NT2/D1 (cell line): ENCODE measurements around the gene RTN3.

Experiments
- SUZ12 ChIP-seq: IDR thresholded peaks from 2 replicates; pipeline ENCODE4 v1.6.1; 2011; ENCODE audit not compliant: insufficient read length, insufficient read depth; ENCODE audit errors: extremely low read depth
- YY1 ChIP-seq: IDR thresholded peaks from 2 replicates; pipeline ENCODE4 v1.6.1; 2011; ENCODE audit not compliant: insufficient read length, insufficient read depth
- ZNF274 ChIP-seq: IDR thresholded peaks from 2 replicates; pipeline ENCODE4 v1.6.1; 2011; ENCODE audit warnings: mild to moderate bottlenecking, low read depth, low read length

GRCh38 chr11:63738720-63739360 is 57.5 kb downstream of the RTN3 start:
- TF ChIP-seq YY1 (no peak), ZNF274 (no peak), SUZ12 (no peak)
